SH-SY5Y (cell line): ENCODE measurements around the gene CPLX3.

Experiments used
- GATA2 ChIP-seq: IDR thresholded peaks from 2 replicates; pipeline ENCODE4 v1.6.1; 2011; ENCODE audit warnings: mild to moderate bottlenecking, low read depth, low read length
- GATA3 ChIP-seq: IDR thresholded peaks from 2 replicates; pipeline ENCODE4 v1.6.1; 2011; ENCODE audit warnings: low read depth, mild to moderate bottlenecking, low read length, moderate library complexity

GRCh38 chr15:74801311-74801997, 25.0 kb upstream of the CPLX3 start:
- TF ChIP-seq GATA3, result no peak
- TF ChIP-seq GATA2, result no peak
